ENCODE data around the gene LRRC4C. TPM values are rescaled to one million over a fixed set of nuclear protein-coding genes. Genes with fewer than 3 reads are reported as not detected.
A peak's percentile ranks its signal among the peaks of the same experiment; 100 is the strongest.

Gene LRRC4C
- polyA plus RNA-seq, 1 of the 3 experiments (the other 2 are of a cell fraction) = 0.16 TPM

DNA sequence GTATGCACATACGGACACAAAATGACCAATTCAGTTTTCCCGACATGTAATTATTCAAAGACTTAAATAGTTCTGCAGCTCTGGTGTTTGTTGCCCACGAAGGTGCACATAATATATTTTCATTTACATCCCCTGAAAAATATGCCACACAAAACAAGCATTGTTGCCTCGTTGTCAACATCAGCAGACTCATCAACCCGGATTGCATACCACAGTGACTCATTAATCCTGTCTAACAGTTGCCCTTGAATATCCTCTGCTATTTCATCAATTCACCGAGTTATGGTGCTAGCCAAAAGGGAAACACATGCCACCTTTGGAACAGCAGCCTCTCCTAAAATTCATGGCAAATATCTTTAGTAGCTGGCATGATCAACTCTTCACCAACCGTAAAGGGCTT, 582.2 kb downstream of the LRRC4C start:
- Histone ChIP-seq H3F3A (replicated peaks; ENCODE audit: insufficient read depth) (no peaks in the 10 kb centered on the region), H3K4me3 (ENCODE audit: low read depth in 2 of 2, low read length in 1 of 2) (no peak overlapping the region), H3K79me2 (ENCODE audit: insufficient read depth) (no peaks in the 10 kb centered on the region), H3K4me2 (no peak overlapping the region; the same call in 1 of the 2 replicates), H3K9me3 (no peaks in the 10 kb centered on the region), H2AFZ (ENCODE audit: low read depth) (no peak overlapping the region), H3K27ac (ENCODE audit: low read depth in 2 of 2, low read length in 1 of 2) (no peak overlapping the region), H3K9me2 (no peaks in the 10 kb centered on the region), H3K4me1 (ENCODE audit: control insufficient read depth in 1 of 2, insufficient read depth in 2 of 2, low read depth in 1 of 2, low read length in 1 of 2) (no peaks in the 10 kb centered on the region), H3K9ac (no peak overlapping the region), H4K20me1 (ENCODE audit: insufficient read depth) (no peaks in the 10 kb centered on the region), H3K27me3 (ENCODE audit: insufficient read depth) (no peaks in the 10 kb centered on the region; the same call in 1 of the 2 replicates), H3K36me3 (replicated peaks in 1 of 2; ENCODE audit: control insufficient read depth in 1 of 2, insufficient read depth in 2 of 2, low read length in 1 of 2) (no peaks in the 10 kb centered on the region)
- WGBS (ENCODE audit: low lambda C conversion rate) = 37% methylated on average over 7 of the region's 7 CpGs
- TF ChIP-seq TEAD4 (IDR thresholded peaks at IDR 0.05; ENCODE audit: borderline replicate concordance, insufficient read depth) = no peak
- no peak for TF ChIP-seq MEF2A (IDR thresholded peaks at IDR 0.05; ENCODE audit: borderline replicate concordance, low read depth)
- no peak for TF ChIP-seq CHD2 (IDR thresholded peaks at IDR 0.05; ENCODE audit: low read length, partially characterized antibody)
- no peak for TF ChIP-seq POLR2AphosphoS5 (IDR thresholded peaks at IDR 0.05; ENCODE audit: low read depth, low read length)
- no peak for TF ChIP-seq FOXJ3 (CRISPR knock-in tag; IDR thresholded peaks at IDR 0.05)
- no peak for TF ChIP-seq ELF1 (IDR thresholded peaks at IDR 0.05)
- TF ChIP-seq SMC3 (IDR thresholded peaks at IDR 0.05; ENCODE audit: low read depth, low read length) = no peak
- TF ChIP-seq NRF1 (IDR thresholded peaks at IDR 0.05; ENCODE audit: low read depth, low read length) = no peak
- no peak for TF ChIP-seq TAF1 (IDR thresholded peaks at IDR 0.05; ENCODE audit: borderline replicate concordance, low read depth, low read length)
- no peak for TF ChIP-seq EZH2phosphoT487 (IDR thresholded peaks at IDR 0.05; ENCODE audit: borderline replicate concordance, low read depth)
- TF ChIP-seq YY1 (IDR thresholded peaks at IDR 0.05; ENCODE audit: low read depth) = no peak
- TF ChIP-seq RFX5 (IDR thresholded peaks at IDR 0.05; ENCODE audit: low read length) = no peak
- TF ChIP-seq GATA2 (CRISPR knock-in tag; IDR thresholded peaks at IDR 0.05) = no peak
- no peak for TF ChIP-seq TCF12 (IDR thresholded peaks at IDR 0.05)
- TF ChIP-seq, protein P1, sequence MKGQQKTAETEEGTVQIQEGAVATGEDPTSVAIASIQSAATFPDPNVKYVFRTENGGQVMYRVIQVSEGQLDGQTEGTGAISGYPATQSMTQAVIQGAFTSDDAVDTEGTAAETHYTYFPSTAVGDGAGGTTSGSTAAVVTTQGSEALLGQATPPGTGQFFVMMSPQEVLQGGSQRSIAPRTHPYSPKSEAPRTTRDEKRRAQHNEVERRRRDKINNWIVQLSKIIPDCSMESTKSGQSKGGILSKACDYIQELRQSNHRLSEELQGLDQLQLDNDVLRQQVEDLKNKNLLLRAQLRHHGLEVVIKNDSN (IDR thresholded peaks at IDR 0.05; ENCODE audit: borderline replicate concordance, low read depth) = no peak
- no peak for TF ChIP-seq RXRA (IDR thresholded peaks at IDR 0.05; ENCODE audit: borderline replicate concordance, low read depth)
- no peak for TF ChIP-seq NFIC (IDR thresholded peaks at IDR 0.05; ENCODE audit: borderline replicate concordance)
- TF ChIP-seq, protein P2, sequence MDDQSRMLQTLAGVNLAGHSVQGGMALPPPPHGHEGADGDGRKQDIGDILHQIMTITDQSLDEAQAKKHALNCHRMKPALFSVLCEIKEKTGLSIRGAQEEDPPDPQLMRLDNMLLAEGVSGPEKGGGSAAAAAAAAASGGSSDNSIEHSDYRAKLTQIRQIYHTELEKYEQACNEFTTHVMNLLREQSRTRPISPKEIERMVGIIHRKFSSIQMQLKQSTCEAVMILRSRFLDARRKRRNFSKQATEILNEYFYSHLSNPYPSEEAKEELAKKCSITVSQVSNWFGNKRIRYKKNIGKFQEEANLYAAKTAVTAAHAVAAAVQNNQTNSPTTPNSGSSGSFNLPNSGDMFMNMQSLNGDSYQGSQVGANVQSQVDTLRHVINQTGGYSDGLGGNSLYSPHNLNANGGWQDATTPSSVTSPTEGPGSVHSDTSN (IDR thresholded peaks at IDR 0.05) = peak; percentile 16; the same call in 1 of the 2 replicates
- TF ChIP-seq, protein P3, sequence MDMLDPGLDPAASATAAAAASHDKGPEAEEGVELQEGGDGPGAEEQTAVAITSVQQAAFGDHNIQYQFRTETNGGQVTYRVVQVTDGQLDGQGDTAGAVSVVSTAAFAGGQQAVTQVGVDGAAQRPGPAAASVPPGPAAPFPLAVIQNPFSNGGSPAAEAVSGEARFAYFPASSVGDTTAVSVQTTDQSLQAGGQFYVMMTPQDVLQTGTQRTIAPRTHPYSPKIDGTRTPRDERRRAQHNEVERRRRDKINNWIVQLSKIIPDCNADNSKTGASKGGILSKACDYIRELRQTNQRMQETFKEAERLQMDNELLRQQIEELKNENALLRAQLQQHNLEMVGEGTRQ (IDR thresholded peaks at IDR 0.05; ENCODE audit: borderline replicate concordance, low read depth, low read length) = no peak
- TF ChIP-seq, protein P4, sequence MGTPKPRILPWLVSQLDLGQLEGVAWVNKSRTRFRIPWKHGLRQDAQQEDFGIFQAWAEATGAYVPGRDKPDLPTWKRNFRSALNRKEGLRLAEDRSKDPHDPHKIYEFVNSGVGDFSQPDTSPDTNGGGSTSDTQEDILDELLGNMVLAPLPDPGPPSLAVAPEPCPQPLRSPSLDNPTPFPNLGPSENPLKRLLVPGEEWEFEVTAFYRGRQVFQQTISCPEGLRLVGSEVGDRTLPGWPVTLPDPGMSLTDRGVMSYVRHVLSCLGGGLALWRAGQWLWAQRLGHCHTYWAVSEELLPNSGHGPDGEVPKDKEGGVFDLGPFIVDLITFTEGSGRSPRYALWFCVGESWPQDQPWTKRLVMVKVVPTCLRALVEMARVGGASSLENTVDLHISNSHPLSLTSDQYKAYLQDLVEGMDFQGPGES (IDR thresholded peaks at IDR 0.05; ENCODE audit: low read depth, low read length) = no peak
- TF ChIP-seq FOSL2 (IDR thresholded peaks at IDR 0.05; ENCODE audit: borderline replicate concordance, low read depth) = peak; percentile 45; the same call in 1 of the 2 replicates
- TF ChIP-seq FOXM1 (IDR thresholded peaks at IDR 0.05; ENCODE audit: low read depth) = no peak
- TF ChIP-seq JUND (IDR thresholded peaks at IDR 0.05) = 0 out of 2 replicates have a peak, but pooled peaks have one; percentile 27
- TF ChIP-seq RAD21 (IDR thresholded peaks at IDR 0.05; ENCODE audit: low read length) = no peak
- DNase-seq = no peak
- POLR2A ChIA-PET = no interaction called here
- CTCF ChIA-PET = no interaction called here

All from SK-N-SH (cell line).